HCT116 (cell line): ENCODE data around the gene S100PBP. TPM values are rescaled to one million over a fixed set of nuclear protein-coding genes. Genes with fewer than 3 reads are reported as not detected.

Experiments used
- ATAC-seq: fragments of 200-7000 bp; cut with Tn5 transposase; 2 replicates; pipeline ENCODE4 v1.9.1; 2020; ENCODE audit warnings: mild to moderate bottlenecking, moderate library complexity
- BruUV-seq: library from RNA; stranded (reverse); fragments of 400-500 nt; replicated peaks from 2 replicates; lab custom pipeline; 2021; lab: Mats Ljungman, UMichigan
- CTCF ChIA-PET: fragments of 300-600 bp; sonication (Branson Sonifier 250); formaldehyde crosslinking; loops from one replicate; lab custom pipeline; 2021; ENCODE audit warnings: antibody characterized with exemption; lab: Charles Lee
- POLR2A ChIA-PET: fragments of 300-600, 350-600 bp; sonication (Branson Sonifier 250); formaldehyde crosslinking; loops from one replicate; lab custom pipeline; 2021; ENCODE audit warnings: antibody characterized with exemption; lab: Charles Lee
- RAD21 ChIA-PET, 2 experiments: fragments of 300-600 bp; sonication (Branson Sonifier 250); formaldehyde crosslinking; loops; one replicate each; lab custom pipeline; 2023; ENCODE audit warnings: low total read pairs in 2 of 2; ENCODE audit not compliant: uncharacterized antibody in 2 of 2, unreplicated experiment in 2 of 2, low non-redundant PET in 1 of 2; lab: Charles Lee
- DNase-seq: peaks from one replicate; pipeline ENCODE4 v3.0.0-alpha.2; 2010; ENCODE audit warnings: low read depth, low spot score
- H2AFZ ChIP-seq: fragments of 200-600 bp; shearing (Covaris generic), sonication (generic); 2 replicates; pipeline ENCODE4 v1.6.1; 2017; ENCODE audit warnings: low read depth, mixed run types, mixed read lengths, antibody characterized with exemption, low read length; ENCODE audit not compliant: poor library complexity, severe bottlenecking
- H3K27ac ChIP-seq: 2 replicates; pipeline ENCODE4 v1.5.1; 2012; ENCODE audit warnings: low read depth, low read length
- H3K27me3 ChIP-seq: fragments of 200-600 bp; sonication (generic); 2 replicates; pipeline ENCODE4 v1.6.1; 2016; ENCODE audit warnings: mixed run types, low read length, mixed read lengths; ENCODE audit not compliant: insufficient read depth
- H3K36me3 ChIP-seq, 2 experiments: fragments of 200-500 bp in 1 of 2; fragments of 200-600 bp in 1 of 2; sonication (Bioruptor generic) in 1 of 2; sonication (generic) in 1 of 2; 2 replicates each; pipeline versions ENCODE4 v1.5.1 to v1.6.1; 2014 to 2016; ENCODE audit warnings: low read length in 2 of 2, inconsistent platforms in 1 of 2, mixed read lengths in 1 of 2, mixed run types in 1 of 2; ENCODE audit not compliant: insufficient read depth in 2 of 2, control insufficient read depth in 1 of 2
- H3K4me1 ChIP-seq, 2 experiments: fragments of 200-600 bp in 1 of 2; sonication (generic) in 1 of 2; 2 replicates each; pipeline versions ENCODE4 v1.5.1 to v1.6.1; 2012 to 2017; ENCODE audit warnings: low read length in 2 of 2, inconsistent platforms in 1 of 2, mild to moderate bottlenecking in 1 of 2, mixed read lengths in 1 of 2, mixed run types in 1 of 2, moderate library complexity in 1 of 2; ENCODE audit not compliant: insufficient read depth in 2 of 2, control insufficient read depth in 1 of 2
- H3K4me2 ChIP-seq: fragments of 200-600 bp; sonication (generic); 2 replicates; pipeline ENCODE4 v1.6.1; 2017; ENCODE audit warnings: mixed run types, low read length, mixed read lengths
- H3K4me3 ChIP-seq, 2 experiments: fragments of 200-600 bp in 1 of 2; sonication (generic) in 1 of 2; replicated peaks in 1 of 2; 2 replicates each; pipeline ENCODE4 v1.5.1; 2011 to 2016; ENCODE audit warnings: low read length in 2 of 2, control low read depth in 1 of 2, low read depth in 1 of 2, mild to moderate bottlenecking in 1 of 2, mixed read lengths in 1 of 2, mixed run types in 1 of 2
- H3K79me2 ChIP-seq: fragments of 200-600 bp; sonication (generic); 2 replicates; pipeline ENCODE4 v1.6.1; 2017; ENCODE audit warnings: mild to moderate bottlenecking, mixed run types, low read length, moderate library complexity, mixed read lengths; ENCODE audit not compliant: insufficient read depth
- H3K9ac ChIP-seq: fragments of 200-600 bp; sonication (generic); 2 replicates; pipeline ENCODE4 v1.6.1; 2016; ENCODE audit warnings: low read length, mixed read lengths
- H3K9me2 ChIP-seq: fragments of 200-600 bp; sonication (generic), shearing (Covaris generic); 2 replicates; pipeline ENCODE4 v1.6.1; 2017; ENCODE audit warnings: mixed run types, mild to moderate bottlenecking, moderate library complexity; ENCODE audit not compliant: insufficient read depth
- H3K9me3 ChIP-seq, 2 experiments: fragments of 200-500 bp in 1 of 2; fragments of 200-600 bp in 1 of 2; sonication (Bioruptor generic) in 1 of 2; sonication (generic) in 1 of 2; 2 replicates each; pipeline ENCODE4 v1.6.1; 2014 to 2017; ENCODE audit warnings: low read length in 2 of 2, mixed read lengths in 2 of 2, inconsistent platforms in 1 of 2, low read depth in 1 of 2, mild to moderate bottlenecking in 1 of 2, mixed run types in 1 of 2, moderate library complexity in 1 of 2; ENCODE audit not compliant: control insufficient read depth in 1 of 2, insufficient read depth in 1 of 2
- H4K20me1 ChIP-seq: fragments of 200-600 bp; sonication (generic), shearing (Covaris generic); 2 replicates; pipeline ENCODE4 v1.6.1; 2017; ENCODE audit warnings: mixed run types, mild to moderate bottlenecking, moderate library complexity; ENCODE audit not compliant: insufficient read depth
- FOSL1 ChIP-seq: IDR thresholded peaks from 2 replicates; pipeline ENCODE4 v1.6.1; 2012; ENCODE audit warnings: low read depth
- JUND ChIP-seq: IDR thresholded peaks from 2 replicates; pipeline ENCODE4 v1.6.1; 2012
- POLR2AphosphoS5 ChIP-seq: IDR thresholded peaks from 2 replicates; pipeline ENCODE4 v1.6.1; 2011; ENCODE audit warnings: mild to moderate bottlenecking, low read depth, low read length, moderate library complexity
- SIN3A ChIP-seq: IDR thresholded peaks from 2 replicates; pipeline ENCODE4 v1.6.1; 2012; ENCODE audit warnings: low read depth
- YY1 ChIP-seq: IDR thresholded peaks from 2 replicates; pipeline ENCODE4 v1.6.1; 2011; ENCODE audit warnings: low read length, low read depth, moderate library complexity, mild to moderate bottlenecking; ENCODE audit not compliant: insufficient replicate concordance; ENCODE audit errors: extremely low read depth
- intact Hi-C: fragments of 100-400 bp; cut with micrococcal nuclease; formaldehyde crosslinking; loops from 2 replicates; pipeline ENCODE4 v1.10.0; 2022
- total RNA-seq: library from RNA; stranded (reverse); gene quantifications from one replicate; pipeline ENCODE4 v1.2.1, GENCODE V29; 2021; ENCODE audit not compliant: unreplicated experiment
- TF ChIP-seq, protein P1 (sequence below): IDR thresholded peaks from 2 replicates; pipeline ENCODE4 v1.6.1; 2011; ENCODE audit warnings: mild to moderate bottlenecking, low read length, moderate library complexity; ENCODE audit not compliant: insufficient replicate concordance; ENCODE audit errors: extremely low read depth

Gene S100PBP
- total RNA-seq, 1 experiment from 2014 or later: 38.2 TPM

DNA sequence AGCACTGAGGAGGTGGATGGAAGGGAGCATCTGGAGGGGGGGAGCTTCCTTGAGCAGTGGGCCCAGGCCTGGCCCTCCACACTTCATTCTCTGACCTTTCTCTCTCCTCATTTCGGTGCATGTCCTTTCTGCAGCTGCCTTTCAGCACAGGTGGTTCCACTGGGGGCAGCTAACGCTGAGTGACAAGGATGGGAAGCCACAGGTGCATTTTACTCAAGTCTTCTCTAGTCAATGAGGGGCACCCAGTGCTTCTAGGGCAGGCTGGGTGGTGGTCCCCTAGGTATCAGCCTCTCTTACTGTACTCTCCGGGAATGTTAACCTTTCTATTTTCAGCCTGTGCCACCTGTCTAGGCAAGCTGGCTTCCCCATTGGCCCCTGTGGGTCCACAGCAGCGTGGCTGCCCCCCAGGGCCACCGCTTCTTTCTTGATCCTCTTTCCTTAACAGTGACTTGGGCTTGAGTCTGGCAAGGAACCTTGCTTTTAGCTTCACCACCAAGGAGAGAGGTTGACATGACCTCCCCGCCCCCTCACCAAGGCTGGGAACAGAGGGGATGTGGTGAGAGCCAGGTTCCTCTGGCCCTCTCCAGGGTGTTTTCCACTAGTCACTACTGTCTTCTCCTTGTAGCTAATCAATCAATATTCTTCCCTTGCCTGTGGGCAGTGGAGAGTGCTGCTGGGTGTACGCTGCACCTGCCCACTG lies 43.5 kb upstream of the S100PBP start:
- intact Hi-C loops: loop anchor here (1.0 to 2.0 kb wide), 4 partner anchors 62 to 373 kb away; no protein-coding TSS in a partner anchor
- no peak overlapping the region for H2AFZ ChIP-seq
- peak; percentile 4; the same call in 1 of the 2 replicates for ATAC-seq
- 0 out of 2 replicates have a peak, but pooled peaks have one; percentile 10 for TF ChIP-seq JUND
- peak; percentile 61; the same call in 1 of the 2 replicates for TF ChIP-seq POLR2AphosphoS5
- TF ChIP-seq SIN3A: peak; percentile 17; the same call in 1 of the 2 replicates
- TF ChIP-seq YY1: no peak
- TF ChIP-seq, protein P1, sequence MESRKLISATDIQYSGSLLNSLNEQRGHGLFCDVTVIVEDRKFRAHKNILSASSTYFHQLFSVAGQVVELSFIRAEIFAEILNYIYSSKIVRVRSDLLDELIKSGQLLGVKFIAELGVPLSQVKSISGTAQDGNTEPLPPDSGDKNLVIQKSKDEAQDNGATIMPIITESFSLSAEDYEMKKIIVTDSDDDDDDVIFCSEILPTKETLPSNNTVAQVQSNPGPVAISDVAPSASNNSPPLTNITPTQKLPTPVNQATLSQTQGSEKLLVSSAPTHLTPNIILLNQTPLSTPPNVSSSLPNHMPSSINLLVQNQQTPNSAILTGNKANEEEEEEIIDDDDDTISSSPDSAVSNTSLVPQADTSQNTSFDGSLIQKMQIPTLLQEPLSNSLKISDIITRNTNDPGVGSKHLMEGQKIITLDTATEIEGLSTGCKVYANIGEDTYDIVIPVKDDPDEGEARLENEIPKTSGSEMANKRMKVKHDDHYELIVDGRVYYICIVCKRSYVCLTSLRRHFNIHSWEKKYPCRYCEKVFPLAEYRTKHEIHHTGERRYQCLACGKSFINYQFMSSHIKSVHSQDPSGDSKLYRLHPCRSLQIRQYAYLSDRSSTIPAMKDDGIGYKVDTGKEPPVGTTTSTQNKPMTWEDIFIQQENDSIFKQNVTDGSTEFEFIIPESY: no peak
- TF ChIP-seq FOSL1: 0 out of 2 replicates have a peak, but pooled peaks have one; percentile 1
- TF ChIP-seq, all 23 proteins: peak for 4
- no peak overlapping the region for H3K4me3 ChIP-seq
- H3K9ac ChIP-seq: no peak overlapping the region; the same call in 1 of the 2 replicates
- no peaks in the 10 kb centered on the region for H3K9me2 ChIP-seq
- H3K27ac ChIP-seq: peak overlapping the region; percentile 15
- no TSS peak for BruUV-seq
- no peak overlapping the region for H3K4me2 ChIP-seq
- POLR2A ChIA-PET: interaction anchor here (1.2 to 2.4 kb wide), 4 partner anchors 12 to 62 kb away, joined by 3 to 13 read pairs (median 8); no protein-coding TSS in a partner anchor
- H3K36me3 ChIP-seq: peaks cover 21 to 25% of the 10 kb centered on the region in 2 experiments; a peak in 3 of 4 replicates
- CTCF ChIA-PET: interaction anchor here (0.9 to 5.4 kb wide), 12 partner anchors 12 to 373 kb away, joined by 3 to 108 read pairs (median 6); no protein-coding TSS in a partner anchor
- DNase-seq: no peak
- no peaks in the 10 kb centered on the region for H3K27me3 ChIP-seq
- no peaks in the 10 kb centered on the region for H3K79me2 ChIP-seq
- no peaks in the 10 kb centered on the region for H4K20me1 ChIP-seq
- H3K4me1 ChIP-seq: peaks cover 17 to 32% of the 10 kb centered on the region in 2 experiments
- H3K9me3 ChIP-seq: no peaks in the 10 kb centered on the region
- RAD21 ChIA-PET: interaction anchor here (0.6 to 8.0 kb wide), 4 partner anchors 61 to 75 kb away, joined by 3 to 41 read pairs (median 17); no protein-coding TSS in a partner anchor
